ENCODE measurements around the gene KCNRG. TPM values are rescaled to one million over a fixed set of nuclear protein-coding genes. Genes with fewer than 3 reads are reported as not detected.

Gene KCNRG
- polyA plus RNA-seq, 1 of the 3 experiments (the other 2 are of a cell fraction): 0.97 TPM

- H2AFZ ChIP-seq (ENCODE audit: low read depth): no peak overlapping the region
- peaks cover 26% of the 10 kb centered on the region for H3F3A ChIP-seq (replicated peaks; ENCODE audit: insufficient read depth)
- H3K9ac ChIP-seq: no peak overlapping the region
- 93% methylated on average over 2 of the region's 2 CpGs for WGBS (ENCODE audit: low lambda C conversion rate)
- DNase-seq: no peak
- peaks cover 0 to 3% of the 10 kb centered on the region in 2 experiments; a peak in 2 of 4 replicates for H3K4me1 ChIP-seq (ENCODE audit: control insufficient read depth in 1 of 2, insufficient read depth in 2 of 2, low read depth in 1 of 2, low read length in 1 of 2)
- H3K9me3 ChIP-seq: no peaks in the 10 kb centered on the region; the same call in 1 of the 2 replicates
- no peaks in the 10 kb centered on the region for H4K20me1 ChIP-seq (ENCODE audit: insufficient read depth)
- peaks cover 3 to 22% of the 10 kb centered on the region in 2 experiments for H3K36me3 ChIP-seq (replicated peaks in 1 of 2; ENCODE audit: control insufficient read depth in 1 of 2, insufficient read depth in 2 of 2, low read length in 1 of 2)
- no peaks in the 10 kb centered on the region for H3K9me2 ChIP-seq
- H3K4me2 ChIP-seq: no peak overlapping the region
- no peak overlapping the region for H3K27ac ChIP-seq (ENCODE audit: low read depth in 2 of 2, low read length in 1 of 2)
- H3K4me3 ChIP-seq (ENCODE audit: low read depth in 2 of 2, low read length in 1 of 2): no peak overlapping the region
- TF ChIP-seq SIN3A (IDR thresholded peaks at IDR 0.05; ENCODE audit: borderline replicate concordance, low read depth, low read length) (no peak), GATA2 (CRISPR knock-in tag; IDR thresholded peaks at IDR 0.05) (no peak), NRF1 (IDR thresholded peaks at IDR 0.05; ENCODE audit: low read depth, low read length) (no peak), RCOR1 (IDR thresholded peaks at IDR 0.05; ENCODE audit: low read length) (no peak), FOXJ3 (CRISPR knock-in tag; IDR thresholded peaks at IDR 0.05) (no peak), IRF3 (IDR thresholded peaks at IDR 0.05; ENCODE audit: low read depth, low read length) (no peak), JUND (IDR thresholded peaks at IDR 0.05) (no peak), TAF1 (IDR thresholded peaks at IDR 0.05; ENCODE audit: borderline replicate concordance, low read depth, low read length) (no peak), REST (IDR thresholded peaks at IDR 0.05; ENCODE audit: low read depth, low read length) (no peak), NFIC (IDR thresholded peaks at IDR 0.05; ENCODE audit: borderline replicate concordance) (no peak)
- no peaks in the 10 kb centered on the region; the same call in 1 of the 2 replicates for H3K79me2 ChIP-seq (ENCODE audit: insufficient read depth)
- POLR2A ChIA-PET: no interaction called here
- CTCF ChIA-PET: interaction anchor here (1.0 kb wide), 1 partner anchor 28 kb away, joined by 3 read pairs; no protein-coding TSS in a partner anchor
- H3K27me3 ChIP-seq (ENCODE audit: insufficient read depth): no peaks in the 10 kb centered on the region
Measured at GRCh38 chr13:50026788-50027473, 11.7 kb downstream of the KCNRG start.

GRCh38 chr13:50030315-50030714 lies 15.1 kb downstream of the KCNRG start:
- Histone ChIP-seq H3K4me3 (ENCODE audit: low read depth in 2 of 2, low read length in 1 of 2) (no peak overlapping the region), H3F3A (replicated peaks; ENCODE audit: insufficient read depth) (peaks cover 22% of the 10 kb centered on the region), H3K9me2 (no peaks in the 10 kb centered on the region), H3K27ac (ENCODE audit: low read depth in 2 of 2, low read length in 1 of 2) (no peak overlapping the region), H2AFZ (ENCODE audit: low read depth) (no peak overlapping the region), H3K9me3 (no peaks in the 10 kb centered on the region; the same call in 1 of the 2 replicates), H3K4me2 (no peak overlapping the region), H4K20me1 (ENCODE audit: insufficient read depth) (no peaks in the 10 kb centered on the region), H3K9ac (no peak overlapping the region), H3K27me3 (ENCODE audit: insufficient read depth) (no peaks in the 10 kb centered on the region), H3K4me1 (ENCODE audit: control insufficient read depth in 1 of 2, insufficient read depth in 2 of 2, low read depth in 1 of 2, low read length in 1 of 2) (peaks cover 0 to 5% of the 10 kb centered on the region in 2 experiments; a peak in 2 of 4 replicates), H3K79me2 (ENCODE audit: insufficient read depth) (no peaks in the 10 kb centered on the region; the same call in 1 of the 2 replicates), H3K36me3 (replicated peaks in 1 of 2; ENCODE audit: control insufficient read depth in 1 of 2, insufficient read depth in 2 of 2, low read length in 1 of 2) (peaks cover 0 to 3% of the 10 kb centered on the region in 2 experiments)
- ChIA-PET POLR2A (no interaction called here), CTCF (interaction anchor here (1.5 kb wide), 1 partner anchor 9 kb away, joined by 3 read pairs; no protein-coding TSS in a partner anchor)
- DNase-seq: no peak
- 83% methylated on average over 3 of the region's 3 CpGs for WGBS (ENCODE audit: low lambda C conversion rate)
- no peak for TF ChIP-seq TCF12 (IDR thresholded peaks at IDR 0.05)
- TF ChIP-seq EP300 (IDR thresholded peaks at IDR 0.05; ENCODE audit: borderline replicate concordance in 1 of 2, low read depth in 1 of 2, low read length in 1 of 2): no peak
- no peak for TF ChIP-seq FOSL2 (IDR thresholded peaks at IDR 0.05; ENCODE audit: borderline replicate concordance, low read depth)
- TF ChIP-seq EZH2phosphoT487 (IDR thresholded peaks at IDR 0.05; ENCODE audit: borderline replicate concordance, low read depth): no peak
- no peak for TF ChIP-seq CTCF (IDR thresholded peaks at IDR 0.05)
- TF ChIP-seq USF2 (IDR thresholded peaks at IDR 0.05; ENCODE audit: borderline replicate concordance, low read depth, low read length): no peak
- TF ChIP-seq MEF2A (IDR thresholded peaks at IDR 0.05; ENCODE audit: borderline replicate concordance, low read depth): no peak
- no peak for TF ChIP-seq MXI1 (IDR thresholded peaks at IDR 0.05; ENCODE audit: low read depth, low read length)
- no peak for TF ChIP-seq IRF3 (IDR thresholded peaks at IDR 0.05; ENCODE audit: low read depth, low read length)

Data from SK-N-SH (cell line).